ACC112 (cell line): Measurements from ENCODE around the gene RASIP1.
"Not testable (repeated sequence)": the region's sequence is repeated elsewhere in the genome, so short reads cannot be mapped to it uniquely, and the experiment has no call there.

Experiments
- H2AFZ ChIP-seq: fragments of 200-600 bp; sonication (generic); one replicate; pipeline ENCODE4 v1.6.0; 2017; ENCODE audit warnings: antibody characterized with exemption, low read length; ENCODE audit not compliant: unreplicated experiment
- H3K27ac ChIP-seq: fragments of 200-600 bp; sonication (generic); 2 replicates; pipeline ENCODE4 v1.5.1; 2014; ENCODE audit warnings: low read depth, mild to moderate bottlenecking, antibody characterized with exemption, low read length, moderate library complexity
- H3K27me3 ChIP-seq: fragments of 200-600 bp; sonication (generic); 2 replicates; pipeline ENCODE4 v1.6.1; 2014; ENCODE audit warnings: mild to moderate bottlenecking, antibody characterized with exemption, low read length, moderate library complexity, mixed read lengths; ENCODE audit not compliant: insufficient read depth
- H3K36me3 ChIP-seq: fragments of 200-600 bp; sonication (generic); 2 replicates; pipeline ENCODE4 v1.6.1; 2016; ENCODE audit warnings: mild to moderate bottlenecking, antibody characterized with exemption, low read length, moderate library complexity, mixed read lengths; ENCODE audit not compliant: insufficient read depth
- H3K4me1 ChIP-seq: fragments of 200-600 bp; sonication (generic); one replicate; pipeline ENCODE4 v1.6.1; 2016; ENCODE audit warnings: low read length, mixed read lengths; ENCODE audit not compliant: insufficient read depth, unreplicated experiment, control insufficient read depth
- H3K4me3 ChIP-seq: fragments of 200-600 bp; sonication (generic); 2 replicates; pipeline ENCODE4 v1.5.1; 2014; ENCODE audit warnings: mild to moderate bottlenecking, low read depth, low read length
- H3K79me2 ChIP-seq: fragments of 200-600 bp; sonication (generic); one replicate; pipeline ENCODE4 v1.6.0; 2016; ENCODE audit warnings: low read length; ENCODE audit not compliant: control insufficient read depth, unreplicated experiment, insufficient read depth

The RASIP1 gene, protein sequence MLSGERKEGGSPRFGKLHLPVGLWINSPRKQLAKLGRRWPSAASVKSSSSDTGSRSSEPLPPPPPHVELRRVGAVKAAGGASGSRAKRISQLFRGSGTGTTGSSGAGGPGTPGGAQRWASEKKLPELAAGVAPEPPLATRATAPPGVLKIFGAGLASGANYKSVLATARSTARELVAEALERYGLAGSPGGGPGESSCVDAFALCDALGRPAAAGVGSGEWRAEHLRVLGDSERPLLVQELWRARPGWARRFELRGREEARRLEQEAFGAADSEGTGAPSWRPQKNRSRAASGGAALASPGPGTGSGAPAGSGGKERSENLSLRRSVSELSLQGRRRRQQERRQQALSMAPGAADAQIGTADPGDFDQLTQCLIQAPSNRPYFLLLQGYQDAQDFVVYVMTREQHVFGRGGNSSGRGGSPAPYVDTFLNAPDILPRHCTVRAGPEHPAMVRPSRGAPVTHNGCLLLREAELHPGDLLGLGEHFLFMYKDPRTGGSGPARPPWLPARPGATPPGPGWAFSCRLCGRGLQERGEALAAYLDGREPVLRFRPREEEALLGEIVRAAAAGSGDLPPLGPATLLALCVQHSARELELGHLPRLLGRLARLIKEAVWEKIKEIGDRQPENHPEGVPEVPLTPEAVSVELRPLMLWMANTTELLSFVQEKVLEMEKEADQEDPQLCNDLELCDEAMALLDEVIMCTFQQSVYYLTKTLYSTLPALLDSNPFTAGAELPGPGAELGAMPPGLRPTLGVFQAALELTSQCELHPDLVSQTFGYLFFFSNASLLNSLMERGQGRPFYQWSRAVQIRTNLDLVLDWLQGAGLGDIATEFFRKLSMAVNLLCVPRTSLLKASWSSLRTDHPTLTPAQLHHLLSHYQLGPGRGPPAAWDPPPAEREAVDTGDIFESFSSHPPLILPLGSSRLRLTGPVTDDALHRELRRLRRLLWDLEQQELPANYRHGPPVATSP

DNA sequence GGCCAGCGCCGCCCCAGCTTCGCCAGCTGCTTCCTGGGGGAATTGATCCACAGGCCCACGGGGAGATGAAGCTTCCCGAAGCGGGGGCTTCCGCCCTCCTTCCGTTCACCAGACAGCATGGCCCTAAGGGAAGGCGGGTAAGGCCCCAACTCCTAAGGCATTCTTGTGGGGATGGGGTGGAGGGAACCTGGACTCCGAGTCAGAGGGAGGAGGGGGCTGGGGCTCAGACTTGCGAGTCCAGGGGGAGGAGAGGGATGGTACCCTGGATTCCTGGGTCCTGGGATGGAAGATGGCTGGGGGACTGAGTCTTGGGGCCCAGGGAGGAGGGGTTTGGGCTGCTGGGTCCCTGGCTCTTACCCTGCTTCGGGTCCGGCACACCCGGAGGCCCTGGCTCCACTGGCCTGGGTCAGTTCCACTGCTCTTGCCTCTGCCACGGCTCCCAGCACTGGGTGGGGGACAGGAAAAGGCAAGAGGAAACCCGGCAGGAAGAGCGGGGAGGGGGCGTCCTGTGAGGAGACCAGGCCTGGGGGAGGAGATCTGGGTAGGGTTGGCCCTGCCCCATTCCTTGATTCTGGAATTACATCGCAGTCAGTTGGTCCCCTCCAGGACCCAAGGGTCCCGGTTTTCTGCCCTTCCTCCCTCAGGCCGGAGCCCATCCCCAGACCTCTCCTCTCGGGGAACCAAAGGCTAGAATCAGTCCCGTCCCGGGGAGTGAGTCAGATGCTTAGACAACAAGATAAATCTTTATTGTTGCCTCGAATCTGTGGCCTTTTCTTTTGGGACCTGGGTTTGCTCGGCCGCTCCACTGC lies at the start of gene RASIP1:
Gene RASIP1 (minus strand): TSS at position 447 of the 809 bp plus-strand sequence. CDS start 328 bp downstream, at position 119.
- Histone ChIP-seq H3K27me3 (no peaks in the 10 kb centered on the region; the same call in 1 of the 2 replicates), H3K36me3 (no peaks in the 10 kb centered on the region), H3K4me1 (no peaks in the 10 kb centered on the region), H3K79me2 (no peaks in the 10 kb centered on the region), H2AFZ (peak within 1 kb of the TSS; percentile 68), H3K4me3 (peak within 1 kb of the TSS; percentile 67), H3K27ac (no peak within 1 kb of the TSS)

- H3K27ac ChIP-seq, H3K27me3 ChIP-seq, H3K36me3 ChIP-seq, H3K79me2 ChIP-seq, H2AFZ ChIP-seq, H3K4me1 ChIP-seq, H3K4me3 ChIP-seq: not testable (repeated sequence)
These were observed 46.9 kb upstream of the RASIP1 start for GRCh38 chr19:48787331-48787730.

- not testable (repeated sequence) for H3K36me3 ChIP-seq, H3K4me3 ChIP-seq, H3K79me2 ChIP-seq, H3K4me1 ChIP-seq, H3K27me3 ChIP-seq, H2AFZ ChIP-seq, H3K27ac ChIP-seq
These were observed 46.0 kb upstream of the RASIP1 start for GRCh38 chr19:48786422-48786821.

GRCh38 chr19:48784527-48784926 lies 44.1 kb upstream of the RASIP1 start:
- Histone ChIP-seq H3K27me3 (no peaks in the 10 kb centered on the region), H3K36me3 (no peaks in the 10 kb centered on the region), H3K4me3 (no peak overlapping the region), H3K4me1 (peaks cover 4% of the 10 kb centered on the region), H3K27ac (no peak overlapping the region), H2AFZ (no peak overlapping the region), H3K79me2 (no peaks in the 10 kb centered on the region)

DNA sequence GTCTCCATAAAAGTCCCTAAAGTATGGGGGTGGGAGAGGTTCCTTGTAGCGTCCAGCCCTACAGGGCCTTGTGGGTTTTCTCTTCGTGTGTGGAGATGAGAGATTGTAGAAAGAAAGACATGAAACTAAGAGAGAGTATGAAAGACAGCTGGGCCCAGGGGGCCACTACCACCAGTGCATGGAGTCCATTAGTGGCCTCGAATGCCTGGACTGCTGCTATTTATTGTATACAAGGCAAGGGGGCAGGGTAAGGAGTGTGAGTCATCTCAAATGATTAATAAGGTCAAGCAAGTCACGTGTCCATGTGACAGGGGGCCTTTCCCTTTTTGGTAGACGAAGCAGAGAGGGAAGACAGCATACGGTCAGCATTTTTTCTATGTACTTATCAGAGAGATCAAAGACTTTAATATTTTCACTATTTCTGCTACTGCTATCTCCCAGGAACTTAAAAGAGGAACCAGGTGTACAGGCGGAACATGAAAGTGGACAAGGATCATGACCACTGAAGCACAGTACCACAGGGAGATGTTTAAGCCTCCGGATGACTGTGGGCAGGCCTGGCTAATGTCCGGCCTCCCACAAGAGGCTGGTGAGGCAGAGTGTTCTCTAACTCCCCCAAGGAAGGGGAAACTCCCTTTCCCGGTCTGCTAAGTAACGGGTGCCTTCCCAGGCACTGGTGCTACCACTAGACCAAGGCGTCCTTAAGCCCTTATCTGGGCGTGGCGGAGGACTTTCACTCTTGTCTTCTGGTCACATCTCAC lies 40.4 kb upstream of the RASIP1 start:
- Histone ChIP-seq H3K27me3 (no peaks in the 10 kb centered on the region), H2AFZ (peak overlapping the region; percentile 75), H3K4me1 (peaks cover 4% of the 10 kb centered on the region), H3K79me2 (no peaks in the 10 kb centered on the region), H3K4me3 (no peak overlapping the region), H3K36me3 (no peaks in the 10 kb centered on the region), H3K27ac (no peak overlapping the region; the same call in 1 of the 2 replicates)

GRCh38 chr19:48779636-48780035 lies 39.2 kb upstream of the RASIP1 start:
- Histone ChIP-seq H3K79me2 (no peaks in the 10 kb centered on the region), H2AFZ (no peak overlapping the region), H3K4me3 (no peak overlapping the region), H3K4me1 (peaks cover 4% of the 10 kb centered on the region), H3K27ac (no peak overlapping the region), H3K36me3 (no peaks in the 10 kb centered on the region), H3K27me3 (no peaks in the 10 kb centered on the region)

DNA sequence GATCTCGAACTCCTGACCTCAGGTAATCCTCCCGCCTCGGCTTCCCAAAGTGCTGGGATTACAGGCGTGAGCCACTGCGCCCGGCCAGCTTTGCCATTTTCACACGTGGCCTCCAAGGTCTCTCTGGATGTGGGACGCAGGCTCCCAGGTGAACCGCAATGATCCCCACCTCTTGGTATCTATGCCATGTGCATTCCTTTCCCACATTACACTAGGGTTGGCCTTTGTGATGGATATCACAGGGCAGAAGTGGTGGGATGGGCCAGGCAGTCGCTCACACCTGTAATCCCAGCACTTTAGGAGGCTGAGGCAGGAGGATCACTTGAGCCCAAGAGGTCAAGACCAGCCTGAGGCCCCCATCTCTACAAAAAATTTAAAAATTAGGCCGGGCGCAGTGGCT lies 37.3 kb upstream of the RASIP1 start:
- no peaks in the 10 kb centered on the region for H3K36me3 ChIP-seq
- no peaks in the 10 kb centered on the region for H3K27me3 ChIP-seq
- no peaks in the 10 kb centered on the region for H3K79me2 ChIP-seq
- no peak overlapping the region for H3K27ac ChIP-seq
- H2AFZ ChIP-seq, result no peak overlapping the region
- peaks cover 4% of the 10 kb centered on the region for H3K4me1 ChIP-seq
- no peak overlapping the region for H3K4me3 ChIP-seq

DNA sequence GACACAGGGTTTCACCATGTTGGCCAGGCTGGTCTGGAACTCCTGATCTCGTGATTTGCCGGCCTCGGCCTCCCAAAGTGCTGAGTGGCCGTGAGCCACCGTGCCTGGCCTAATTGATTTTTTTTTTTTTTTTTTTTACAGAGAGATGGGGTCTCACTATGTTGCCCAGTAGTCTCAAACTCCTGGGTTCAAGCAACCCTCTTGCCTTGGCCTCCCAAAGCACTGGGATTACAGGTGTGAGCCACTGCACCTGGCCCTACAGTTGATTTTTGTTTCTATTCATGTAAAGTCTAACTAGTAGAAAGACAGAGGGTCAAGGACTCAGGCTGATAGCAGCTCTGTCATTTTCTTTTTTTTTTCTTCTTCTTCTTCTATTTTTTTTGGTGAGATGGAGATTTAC lies 36.7 kb upstream of the RASIP1 start:
- H2AFZ ChIP-seq, result no peak overlapping the region
- no peaks in the 10 kb centered on the region for H3K36me3 ChIP-seq
- no peaks in the 10 kb centered on the region for H3K27me3 ChIP-seq
- no peak overlapping the region for H3K4me3 ChIP-seq
- H3K79me2 ChIP-seq, result no peaks in the 10 kb centered on the region
- H3K4me1 ChIP-seq, result peaks cover 4% of the 10 kb centered on the region
- no peak overlapping the region for H3K27ac ChIP-seq

GRCh38 chr19:48772503-48772953 lies 32.1 kb upstream of the RASIP1 start:
- no peaks in the 10 kb centered on the region for H3K36me3 ChIP-seq
- no peaks in the 10 kb centered on the region for H3K27me3 ChIP-seq
- no peaks in the 10 kb centered on the region for H3K4me1 ChIP-seq
- no peak overlapping the region for H2AFZ ChIP-seq
- H3K27ac ChIP-seq, result no peak overlapping the region
- H3K79me2 ChIP-seq, result no peaks in the 10 kb centered on the region
- H3K4me3 ChIP-seq, result no peak overlapping the region
